Lung (tissue), 12 donors: Measurements from ENCODE around the gene PPM1L. TPM values are rescaled to one million over a fixed set of nuclear protein-coding genes. Genes with fewer than 3 reads are reported as not detected.

ENCODE experiments used
- ATAC-seq: fragments of 200-7000 bp; cut with Tn5 transposase; one replicate; pipeline ENCODE4 v1.9.1; 2020; ENCODE audit warnings: moderate number of reproducible peaks; ENCODE audit not compliant: insufficient read depth, low FRiP score
- DNase-seq, 3 donors: peaks; one replicate each; pipeline ENCODE4 v3.0.0-alpha.2; 2013 to 2017
- H3K27ac ChIP-seq, 2 donors: one replicate each; pipeline ENCODE4 v1.5.1; 2013; ENCODE audit warnings: mild to moderate bottlenecking in 2 of 2, moderate library complexity in 2 of 2, control low read depth in 1 of 2, inconsistent platforms in 1 of 2, low read depth in 1 of 2, low read length in 1 of 2
- H3K27me3 ChIP-seq, 3 donors: one replicate each; pipeline ENCODE4 v1.5.1; 2013; ENCODE audit warnings: low read length in 2 of 3; ENCODE audit not compliant: control insufficient read depth in 3 of 3, insufficient read depth in 3 of 3
- H3K36me3 ChIP-seq, 4 donors: one replicate each; pipeline ENCODE4 v1.5.1; 2013; ENCODE audit warnings: low read length in 4 of 4, mild to moderate bottlenecking in 1 of 4, moderate library complexity in 1 of 4; ENCODE audit not compliant: control insufficient read depth in 4 of 4, insufficient read depth in 4 of 4
- H3K4me1 ChIP-seq, 5 donors: one replicate each; pipeline ENCODE4 v1.5.1; 2013; ENCODE audit warnings: low read length in 5 of 5, mild to moderate bottlenecking in 2 of 5, moderate library complexity in 1 of 5; ENCODE audit not compliant: control insufficient read depth in 5 of 5, insufficient read depth in 5 of 5
- H3K4me3 ChIP-seq: one replicate; pipeline ENCODE4 v1.5.1; 2013; ENCODE audit warnings: mild to moderate bottlenecking, control low read depth, moderate library complexity
- H3K9ac ChIP-seq, 2 donors: one replicate each; pipeline ENCODE4 v1.5.1; 2013; ENCODE audit warnings: low read length in 2 of 2, control low read depth in 1 of 2; ENCODE audit not compliant: insufficient read depth in 1 of 2
- H3K9me3 ChIP-seq, 4 donors: one replicate each; pipeline ENCODE4 v1.5.1; 2013; ENCODE audit warnings: low read length in 3 of 4, mild to moderate bottlenecking in 1 of 4, moderate library complexity in 1 of 4; ENCODE audit not compliant: control insufficient read depth in 4 of 4, insufficient read depth in 3 of 4
- CTCF ChIP-seq: IDR thresholded peaks from 2 replicates; pipeline ENCODE4 v1.5.1; 2012; ENCODE audit warnings: mild to moderate bottlenecking; ENCODE audit errors: control extremely low read depth, extremely low read depth
- WGBS, 2 donors: extraction: QIAGEN DNeasy Blood & Tissue Kit; methylation state at CpG; one replicate each; pipeline ENCODE4 v1.1.7; 2013; 5-methylcytosine and 5-hydroxymethylcytosine counted together
- polyA plus RNA-seq, 2 donors: library from polyadenylated mRNA; stranded (reverse); fragments of 200-250 nt; gene quantifications; one replicate each; pipeline ENCODE4 v1.2.1, GENCODE V29; 2013
- total RNA-seq, 2 donors: library from RNA; depleted of rRNA in 1 of 2; stranded (reverse); fragments of >200 nt in 1 of 2; gene quantifications; one replicate each; pipeline ENCODE4 v1.2.1, GENCODE V29; 2014 to 2021
- donor health status: control.
- donor health status: control.
- donor health status: Bipolar disorder and iron deficiency.
- donor health status: healthy.
- donor health status: DM: yes; HTN: yes; CAD: no.

Gene PPM1L
- total and polyA plus RNA-seq, 4 donors: 1.5 to 17.7 (median 6.7) TPM

- TF ChIP-seq CTCF: no peak
- H3K36me3 ChIP-seq: no peaks in the 10 kb centered on the region
- H3K27me3 ChIP-seq: no peaks in the 10 kb centered on the region
- H3K27ac ChIP-seq: peak overlapping the region; percentile 50 to 84
- no peaks in the 10 kb centered on the region for H3K9me3 ChIP-seq
- DNase-seq (peak in 1 of 3 donors; percentile 29), ATAC-seq (peak; percentile 69)
- no peak overlapping the region for H3K4me3 ChIP-seq
- H3K4me1 ChIP-seq: peaks cover 0 to 20% (median 0%) of the 10 kb centered on the region in 5 donors
- WGBS, 2 donors: 17 to 23% methylated on average over 8 of the region's 8 CpGs
- no peak overlapping the region for H3K9ac ChIP-seq
These were observed 45.5 kb downstream of the PPM1L start for GRCh38 chr3:160801386-160802118.

GRCh38 chr3:160804762-160805161 lies 48.7 kb downstream of the PPM1L start:
- peak in 1 of 3 donors; percentile 14 for DNase-seq
- 7 to 43% methylated on average over 1 of the region's 1 CpG for WGBS, 2 donors
- peaks cover 0 to 18% (median 0%) of the 10 kb centered on the region in 5 donors for H3K4me1 ChIP-seq
- no peak for ATAC-seq
- no peak for TF ChIP-seq CTCF
- H3K9ac ChIP-seq: no peak overlapping the region
- H3K4me3 ChIP-seq: no peak overlapping the region
- H3K27ac ChIP-seq: peak overlapping the region in 1 of 2 donors; percentile 93
- H3K36me3 ChIP-seq: no peaks in the 10 kb centered on the region
- H3K27me3 ChIP-seq: no peaks in the 10 kb centered on the region
- no peaks in the 10 kb centered on the region for H3K9me3 ChIP-seq

- no peak for TF ChIP-seq CTCF
These were observed 50.1 kb downstream of the PPM1L start for GRCh38 chr3:160806094-160806493.

More at GRCh38 chr3:160806094-160806493, 50.1 kb downstream of the PPM1L start:
- H3K27me3 ChIP-seq: no peaks in the 10 kb centered on the region
- DNase-seq: no peak
- no peak overlapping the region for H3K9ac ChIP-seq
- no peak overlapping the region for H3K4me3 ChIP-seq
- ATAC-seq: no peak
- no peaks in the 10 kb centered on the region for H3K9me3 ChIP-seq
- H3K36me3 ChIP-seq: no peaks in the 10 kb centered on the region
- H3K27ac ChIP-seq: peak overlapping the region in 1 of 2 donors; percentile 70
- H3K4me1 ChIP-seq: peaks cover 0 to 30% (median 0%) of the 10 kb centered on the region in 5 donors
